WTC11 (cell line): ENCODE data around the gene TAF7. TPM values are rescaled to one million over a fixed set of nuclear protein-coding genes. Genes with fewer than 3 reads are reported as not detected.
A peak's percentile ranks its signal among the peaks of the same experiment; 100 is the strongest.
"Not testable (repeated sequence)": the region's sequence is repeated elsewhere in the genome, so short reads cannot be mapped to it uniquely, and the experiment has no call there.

Experiments used
- ATAC-seq: fragments of 200-7000 bp; cut with Tn5 transposase; 2 replicates; pipeline ENCODE4 v1.10.0; 2021; ENCODE audit warnings: mild to moderate bottlenecking, moderate library complexity
- CTCF ChIA-PET: fragments of 300-600 bp; sonication (Branson Sonifier 250); formaldehyde crosslinking; loops from one replicate; lab custom pipeline; 2021; ENCODE audit warnings: antibody characterized with exemption; lab: Charles Lee
- POLR2A ChIA-PET: fragments of 350-600 bp; sonication (Branson Sonifier 250); formaldehyde crosslinking; loops from one replicate; lab custom pipeline; 2021; ENCODE audit warnings: antibody characterized with exemption; lab: Charles Lee
- DNase-seq: peaks from one replicate; pipeline ENCODE4 v3.0.0; 2021; ENCODE audit warnings: low spot score
- H3K27ac Mint-ChIP-seq: 2 replicates; pipeline ENCODE4 v1.8.0; 2021; ENCODE audit warnings: mixed read lengths
- H3K27me3 Mint-ChIP-seq: 2 replicates; pipeline ENCODE4 v1.8.0; 2021; ENCODE audit warnings: low read depth, mild to moderate bottlenecking, moderate library complexity, mixed read lengths
- H3K36me3 Mint-ChIP-seq: 2 replicates; pipeline ENCODE4 v1.8.0; 2021; ENCODE audit warnings: mixed read lengths
- H3K4me1 Mint-ChIP-seq: 2 replicates; pipeline ENCODE4 v1.8.0; 2022; ENCODE audit warnings: mixed read lengths
- H3K4me3 Mint-ChIP-seq: 2 replicates; pipeline ENCODE4 v1.8.0; 2021; ENCODE audit warnings: mild to moderate bottlenecking, moderate library complexity, mixed read lengths
- H3K9me3 Mint-ChIP-seq: 2 replicates; pipeline ENCODE4 v1.8.0; 2021; ENCODE audit warnings: mixed read lengths
- CREB1 ChIP-seq: sonication (generic); formaldehyde crosslinking; IDR thresholded peaks from 2 replicates; pipeline ENCODE4 v1.8.0; 2023; ENCODE audit warnings: mild to moderate bottlenecking, missing genetic modification reagents
- ZNF232 ChIP-seq: sonication (generic); formaldehyde crosslinking; IDR thresholded peaks from 2 replicates; pipeline ENCODE4 v1.8.0; 2022; ENCODE audit warnings: mild to moderate bottlenecking, missing genetic modification reagents
- ZNF317 ChIP-seq: sonication (generic); formaldehyde crosslinking; IDR thresholded peaks from 2 replicates; pipeline ENCODE4 v1.8.1; 2023; ENCODE audit warnings: low read depth, mild to moderate bottlenecking, moderate library complexity, missing genetic modification reagents, borderline replicate concordance
- total RNA-seq: library from RNA; stranded (reverse); gene quantifications from 3 replicates; pipeline ENCODE4 v1.2.3, GENCODE V29; 2021
- TF ChIP-seq, protein P1 (sequence below): sonication (generic); formaldehyde crosslinking; IDR thresholded peaks from 2 replicates; pipeline ENCODE4 v1.8.1; 2023; ENCODE audit warnings: mild to moderate bottlenecking, missing genetic modification reagents, moderate library complexity
- TF ChIP-seq, protein P2 (sequence below): fragments of 250-450 bp; sonication (Bioruptor Pico); IDR thresholded peaks from 2 replicates; pipeline ENCODE4 v2.1.2; 2022; ENCODE audit warnings: mild to moderate bottlenecking, moderate library complexity
- TF ChIP-seq, protein P3 (sequence below): fragments of 200-600 bp; IDR thresholded peaks from 2 replicates; pipeline ENCODE4 v1.8.0; 2022; ENCODE audit warnings: antibody characterized with exemption

The TAF7 gene
- total RNA-seq, 1 experiment from 2014 or later: 96.2 TPM

DNA sequence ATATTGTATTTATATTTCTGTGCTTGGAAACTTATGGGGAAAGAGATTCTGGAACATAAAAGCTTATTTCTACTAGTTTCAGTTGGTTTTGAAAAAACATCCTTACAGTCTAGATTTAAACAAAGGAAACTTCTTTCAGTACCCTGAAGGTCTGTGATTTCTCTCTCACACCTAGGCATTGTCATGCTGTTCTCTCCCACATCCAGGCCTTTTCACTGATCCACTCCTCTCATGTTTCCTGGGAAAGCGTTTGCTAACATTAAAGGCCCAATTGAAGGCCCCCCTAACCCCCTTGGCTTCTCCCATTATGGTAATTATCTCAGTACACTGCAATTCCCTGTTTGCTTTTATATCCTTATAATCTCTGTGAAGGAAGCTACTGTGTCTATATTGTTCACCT is 22.2 kb upstream of the TAF7 start:
- POLR2A ChIA-PET: no interaction called here
- CTCF ChIA-PET: interaction anchor here (1.0 to 4.0 kb wide), 13 partner anchors 9 to 224 kb away, joined by 3 to 22 read pairs (median 7); partner anchors contain the start of genes PCDHB14, PCDHB15, PCDHGA10 and PCDHGA11
- H3K36me3 Mint-ChIP-seq: peaks cover 54% of the 10 kb centered on the region

DNA sequence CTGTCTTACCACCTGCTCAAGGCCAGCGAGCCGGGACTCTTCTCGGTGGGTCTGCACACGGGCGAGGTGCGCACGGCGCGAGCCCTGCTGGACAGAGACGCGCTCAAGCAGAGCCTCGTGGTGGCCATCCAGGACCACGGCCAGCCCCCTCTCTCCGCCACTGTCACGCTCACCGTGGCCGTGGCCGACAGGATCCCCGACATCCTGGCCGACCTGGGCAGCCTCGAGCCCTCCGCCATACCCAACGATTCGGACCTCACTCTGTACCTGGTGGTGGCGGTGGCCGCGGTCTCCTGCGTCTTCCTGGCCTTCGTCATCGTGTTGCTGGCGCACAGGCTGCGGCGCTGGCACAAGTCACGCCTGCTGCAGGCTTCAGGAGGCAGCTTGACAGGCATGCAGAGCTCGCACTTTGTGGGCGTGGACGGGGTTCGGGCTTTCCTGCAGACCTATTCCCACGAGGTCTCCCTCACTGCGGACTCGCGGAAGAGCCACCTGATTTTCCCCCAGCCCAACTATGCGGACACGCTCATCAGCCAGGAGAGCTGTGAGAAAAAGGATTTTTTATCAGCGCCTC is 20.3 kb upstream of the TAF7 start:
- H3K4me1 Mint-ChIP-seq, H3K27me3 Mint-ChIP-seq, H3K4me3 Mint-ChIP-seq, H3K27ac Mint-ChIP-seq, ATAC-seq, DNase-seq, POLR2A ChIA-PET: not testable (repeated sequence)
- Mint-ChIP-seq H3K9me3 (peaks cover 67% of the 10 kb centered on the region), H3K36me3 (peaks cover 42% of the 10 kb centered on the region)
- CTCF ChIA-PET: interaction anchor here (1.3 to 1.6 kb wide), 2 partner anchors 96 to 217 kb away, joined by 3 read pairs; partner anchors contain the start of gene PCDHB15

More for the DNA sequence above, 22.2 kb upstream of the TAF7 start:
- TF ChIP-seq CREB1 (CRISPR knock-in tag) (no peak), ZNF232 (CRISPR knock-in tag) (no peak)
- TF ChIP-seq, protein P1, sequence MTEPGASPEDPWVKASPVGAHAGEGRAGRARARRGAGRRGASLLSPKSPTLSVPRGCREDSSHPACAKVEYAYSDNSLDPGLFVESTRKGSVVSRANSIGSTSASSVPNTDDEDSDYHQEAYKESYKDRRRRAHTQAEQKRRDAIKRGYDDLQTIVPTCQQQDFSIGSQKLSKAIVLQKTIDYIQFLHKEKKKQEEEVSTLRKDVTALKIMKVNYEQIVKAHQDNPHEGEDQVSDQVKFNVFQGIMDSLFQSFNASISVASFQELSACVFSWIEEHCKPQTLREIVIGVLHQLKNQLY (CRISPR knock-in tag): no peak
- TF ChIP-seq, protein P2, sequence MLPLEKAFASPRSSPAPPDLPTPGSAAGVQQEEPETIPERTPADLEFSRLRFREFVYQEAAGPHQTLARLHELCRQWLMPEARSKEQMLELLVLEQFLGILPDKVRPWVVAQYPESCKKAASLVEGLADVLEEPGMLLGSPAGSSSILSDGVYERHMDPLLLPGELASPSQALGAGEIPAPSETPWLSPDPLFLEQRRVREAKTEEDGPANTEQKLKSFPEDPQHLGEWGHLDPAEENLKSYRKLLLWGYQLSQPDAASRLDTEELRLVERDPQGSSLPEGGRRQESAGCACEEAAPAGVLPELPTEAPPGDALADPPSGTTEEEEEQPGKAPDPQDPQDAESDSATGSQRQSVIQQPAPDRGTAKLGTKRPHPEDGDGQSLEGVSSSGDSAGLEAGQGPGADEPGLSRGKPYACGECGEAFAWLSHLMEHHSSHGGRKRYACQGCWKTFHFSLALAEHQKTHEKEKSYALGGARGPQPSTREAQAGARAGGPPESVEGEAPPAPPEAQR (CRISPR knock-in tag): no peak
- peaks cover 68% of the 10 kb centered on the region for H3K9me3 Mint-ChIP-seq
- H3K27ac Mint-ChIP-seq: no peak overlapping the region
- DNase-seq (no peak), ATAC-seq (no peak)
- H3K4me1 Mint-ChIP-seq: peaks cover 2% of the 10 kb centered on the region; the same call in 1 of the 2 replicates
- no peaks in the 10 kb centered on the region for H3K27me3 Mint-ChIP-seq
- no peak overlapping the region for H3K4me3 Mint-ChIP-seq

DNA sequence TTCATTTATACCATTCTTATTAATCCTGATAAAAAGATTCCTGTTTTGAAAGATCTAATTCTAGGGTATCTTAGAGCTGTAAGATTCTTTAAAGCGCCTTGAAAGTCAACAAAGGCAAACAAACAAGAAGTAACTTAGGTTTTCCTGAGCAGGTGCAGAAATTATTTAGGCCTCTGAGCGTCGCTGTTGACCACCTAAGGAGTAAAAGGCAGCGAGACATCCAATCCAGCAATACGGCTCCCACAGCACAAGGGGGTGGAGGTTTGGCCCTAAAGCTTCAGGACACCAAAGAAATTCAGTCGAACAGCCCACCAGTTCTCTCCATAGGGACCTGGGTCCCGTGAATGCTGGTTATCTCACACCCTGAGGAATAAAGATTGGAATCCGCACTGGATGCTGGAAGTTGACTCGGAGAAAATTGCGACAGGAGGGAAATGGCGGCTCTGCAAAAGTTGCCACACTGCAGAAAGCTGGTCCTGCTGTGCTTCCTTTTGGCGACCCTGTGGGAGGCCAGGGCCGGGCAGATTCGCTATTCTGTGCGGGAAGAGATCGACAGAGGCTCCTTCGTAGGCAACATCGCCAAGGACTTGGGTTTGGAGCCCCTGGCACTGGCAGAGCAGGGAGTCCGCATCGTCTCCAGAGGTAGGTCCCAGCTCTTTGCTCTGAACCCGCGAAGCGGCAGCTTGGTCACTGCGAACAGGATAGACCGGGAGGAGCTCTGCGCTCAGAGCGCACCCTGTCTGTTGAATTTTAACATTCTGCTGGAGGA is 18.1 kb upstream of the TAF7 start, which contains the start of gene PCDHGA2:
PCDHGA2 (plus strand) TSS at position 223 of the 769 bp plus-strand sequence.
- DNase-seq: peak; percentile 60

DNA sequence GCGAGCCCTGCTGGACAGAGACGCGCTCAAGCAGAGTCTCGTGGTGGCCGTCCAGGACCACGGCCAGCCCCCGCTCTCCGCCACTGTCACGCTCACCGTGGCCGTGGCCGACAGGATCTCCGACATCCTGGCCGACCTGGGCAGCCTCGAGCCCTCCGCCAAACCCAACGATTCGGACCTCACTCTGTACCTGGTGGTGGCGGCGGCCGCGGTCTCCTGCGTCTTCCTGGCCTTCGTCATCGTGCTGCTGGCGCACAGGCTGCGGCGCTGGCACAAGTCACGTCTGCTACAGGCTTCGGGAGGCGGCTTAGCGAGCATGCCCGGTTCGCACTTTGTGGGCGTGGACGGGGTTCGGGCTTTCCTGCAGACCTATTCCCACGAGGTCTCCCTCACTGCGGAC is 12.0 kb upstream of the TAF7 start:
- H3K4me1 Mint-ChIP-seq, DNase-seq, H3K27ac Mint-ChIP-seq, ATAC-seq, POLR2A ChIA-PET, H3K27me3 Mint-ChIP-seq, H3K4me3 Mint-ChIP-seq: not testable (repeated sequence)
- CTCF ChIA-PET: interaction anchor here (3.0 kb wide), 1 partner anchor 11 kb away, joined by 12 read pairs; the partner anchor contains the start of gene PCDHGA3
- Mint-ChIP-seq H3K9me3 (peaks cover 66% of the 10 kb centered on the region), H3K36me3 (peaks cover 25% of the 10 kb centered on the region)

More for the DNA sequence above, 18.1 kb upstream of the TAF7 start, which contains the start of gene PCDHGA2:
- TF ChIP-seq ZNF317 (CRISPR knock-in tag): no peak
- TF ChIP-seq, protein P3, sequence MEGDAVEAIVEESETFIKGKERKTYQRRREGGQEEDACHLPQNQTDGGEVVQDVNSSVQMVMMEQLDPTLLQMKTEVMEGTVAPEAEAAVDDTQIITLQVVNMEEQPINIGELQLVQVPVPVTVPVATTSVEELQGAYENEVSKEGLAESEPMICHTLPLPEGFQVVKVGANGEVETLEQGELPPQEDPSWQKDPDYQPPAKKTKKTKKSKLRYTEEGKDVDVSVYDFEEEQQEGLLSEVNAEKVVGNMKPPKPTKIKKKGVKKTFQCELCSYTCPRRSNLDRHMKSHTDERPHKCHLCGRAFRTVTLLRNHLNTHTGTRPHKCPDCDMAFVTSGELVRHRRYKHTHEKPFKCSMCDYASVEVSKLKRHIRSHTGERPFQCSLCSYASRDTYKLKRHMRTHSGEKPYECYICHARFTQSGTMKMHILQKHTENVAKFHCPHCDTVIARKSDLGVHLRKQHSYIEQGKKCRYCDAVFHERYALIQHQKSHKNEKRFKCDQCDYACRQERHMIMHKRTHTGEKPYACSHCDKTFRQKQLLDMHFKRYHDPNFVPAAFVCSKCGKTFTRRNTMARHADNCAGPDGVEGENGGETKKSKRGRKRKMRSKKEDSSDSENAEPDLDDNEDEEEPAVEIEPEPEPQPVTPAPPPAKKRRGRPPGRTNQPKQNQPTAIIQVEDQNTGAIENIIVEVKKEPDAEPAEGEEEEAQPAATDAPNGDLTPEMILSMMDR: peak; percentile 30; the same call in 1 of the 2 replicates
- H3K36me3 Mint-ChIP-seq: peaks cover 22% of the 10 kb centered on the region
- CTCF ChIA-PET: interaction anchor here (0.8 to 2.5 kb wide), 38 partner anchors 9 to 299 kb away, joined by 3 to 33 read pairs (median 6); partner anchors contain the start of genes PCDHB10, PCDHB14, PCDHB15 and PCDHB16
- H3K27ac Mint-ChIP-seq: no peak within 1 kb of the TSS
- peak within 1 kb of the TSS; percentile 30; the same call in 1 of the 2 replicates for H3K4me3 Mint-ChIP-seq
- H3K4me1 Mint-ChIP-seq: peaks cover 1% of the 10 kb centered on the region; the same call in 1 of the 2 replicates
- peaks cover 64% of the 10 kb centered on the region for H3K9me3 Mint-ChIP-seq
- ATAC-seq: peak; percentile 78
- H3K27me3 Mint-ChIP-seq: no peaks in the 10 kb centered on the region; the same call in 1 of the 2 replicates
- POLR2A ChIA-PET: interaction anchor here (1.6 kb wide), 1 partner anchor 18 kb away, joined by 8 read pairs; the partner anchor contains the start of gene TAF7
